Lower lobe of right lung (tissue), 2 donors: ENCODE data around the gene MMP21. TPM values are rescaled to one million over a fixed set of nuclear protein-coding genes. Genes with fewer than 3 reads are reported as not detected.

Experiments used
- ATAC-seq, 2 donors: fragments of 200-7000 bp; cut with Tn5 transposase; one replicate each; pipeline ENCODE4 v1.9.1; 2020 to 2022; ENCODE audit warnings: mild to moderate bottlenecking in 2 of 2, moderate library complexity in 2 of 2
- DNase-seq: peaks from one replicate; pipeline ENCODE4 v3.0.0-alpha.2; 2020
- H3K27ac ChIP-seq: fragments of 200-600 bp; one replicate; pipeline ENCODE4 v1.8.0; 2022
- H3K27me3 ChIP-seq: fragments of 200-600 bp; one replicate; pipeline ENCODE4 v1.8.0; 2022; ENCODE audit warnings: low read depth
- H3K36me3 ChIP-seq: fragments of 200-600 bp; one replicate; pipeline ENCODE4 v1.8.0; 2022; ENCODE audit warnings: mild to moderate bottlenecking
- H3K4me1 ChIP-seq: fragments of 200-600 bp; one replicate; pipeline ENCODE4 v1.8.0; 2022
- H3K4me3 ChIP-seq: fragments of 200-600 bp; one replicate; pipeline ENCODE4 v1.8.0; 2022; ENCODE audit warnings: mild to moderate bottlenecking
- H3K9me3 ChIP-seq: fragments of 200-600 bp; one replicate; pipeline ENCODE4 v1.8.0; 2022
- intact Hi-C: fragments of 100-400 bp; cut with DNase I; formaldehyde crosslinking; loops from one replicate; pipeline ENCODE4 v1.11.0; 2022
- total RNA-seq: library from RNA; stranded (reverse); fragmentation: NEBNext Ultra II Directional; extraction: Animal tissue kit (Norgen Biotek cat#: 25700); gene quantifications from one replicate; pipeline ENCODE4 v1.2.1, GENCODE V29; 2021
- TF ChIP-seq, protein P1 (sequence below): fragments of 200-600 bp; IDR thresholded peaks from one replicate; pipeline ENCODE4 v1.8.0; 2022; ENCODE audit warnings: antibody characterized with exemption, mild to moderate bottlenecking
- donor health status: DM: no; HTN: yes; CAD: no; lungs with severe emphysema.

The MMP21 gene
- total RNA-seq, 1 donor from 2014 or later = not detected

- TF ChIP-seq, protein P1, sequence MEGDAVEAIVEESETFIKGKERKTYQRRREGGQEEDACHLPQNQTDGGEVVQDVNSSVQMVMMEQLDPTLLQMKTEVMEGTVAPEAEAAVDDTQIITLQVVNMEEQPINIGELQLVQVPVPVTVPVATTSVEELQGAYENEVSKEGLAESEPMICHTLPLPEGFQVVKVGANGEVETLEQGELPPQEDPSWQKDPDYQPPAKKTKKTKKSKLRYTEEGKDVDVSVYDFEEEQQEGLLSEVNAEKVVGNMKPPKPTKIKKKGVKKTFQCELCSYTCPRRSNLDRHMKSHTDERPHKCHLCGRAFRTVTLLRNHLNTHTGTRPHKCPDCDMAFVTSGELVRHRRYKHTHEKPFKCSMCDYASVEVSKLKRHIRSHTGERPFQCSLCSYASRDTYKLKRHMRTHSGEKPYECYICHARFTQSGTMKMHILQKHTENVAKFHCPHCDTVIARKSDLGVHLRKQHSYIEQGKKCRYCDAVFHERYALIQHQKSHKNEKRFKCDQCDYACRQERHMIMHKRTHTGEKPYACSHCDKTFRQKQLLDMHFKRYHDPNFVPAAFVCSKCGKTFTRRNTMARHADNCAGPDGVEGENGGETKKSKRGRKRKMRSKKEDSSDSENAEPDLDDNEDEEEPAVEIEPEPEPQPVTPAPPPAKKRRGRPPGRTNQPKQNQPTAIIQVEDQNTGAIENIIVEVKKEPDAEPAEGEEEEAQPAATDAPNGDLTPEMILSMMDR = no peak
- DNase-seq (no peak), ATAC-seq (no peak)
- intact Hi-C loops = no loop called here
- Histone ChIP-seq H3K4me3 (no peak overlapping the region), H3K27me3 (no peaks in the 10 kb centered on the region), H3K4me1 (no peaks in the 10 kb centered on the region), H3K9me3 (no peaks in the 10 kb centered on the region), H3K27ac (no peak overlapping the region), H3K36me3 (peaks cover 99% of the 10 kb centered on the region)
Observed at GRCh38 chr10:125742465-125742864, 33.2 kb downstream of the MMP21 start.

DNA sequence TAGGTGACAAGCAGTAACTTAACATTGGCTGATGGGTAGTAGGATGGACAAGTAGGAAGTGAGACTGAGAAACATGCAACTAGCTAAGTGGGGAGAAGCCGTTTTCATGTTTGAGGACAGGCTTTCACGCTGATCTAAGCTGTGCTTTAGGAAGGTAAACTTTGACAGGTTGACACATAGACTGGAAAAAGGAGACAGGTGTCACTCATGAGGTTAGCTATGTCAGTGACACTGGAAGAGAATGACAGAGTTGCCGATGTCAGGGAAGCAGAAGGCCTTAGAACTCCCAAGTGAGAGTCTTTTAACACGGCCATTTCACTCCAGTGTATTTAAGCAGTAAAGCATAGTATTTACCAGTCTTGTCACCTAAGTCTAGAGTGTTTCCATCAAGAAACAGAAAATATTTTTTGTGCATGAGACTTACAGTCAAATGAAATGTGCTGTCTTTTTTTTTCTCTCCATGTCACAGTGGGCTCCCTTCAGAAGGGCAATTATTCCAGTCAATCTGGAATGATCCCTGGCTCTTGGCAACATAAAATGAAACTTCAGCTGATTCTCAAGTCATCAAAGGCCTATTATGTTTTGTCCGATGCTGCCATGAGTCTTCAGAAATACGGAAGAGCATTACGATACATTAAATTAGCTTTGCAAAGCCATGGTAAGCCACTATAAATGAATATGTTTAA lies 35.5 kb downstream of the MMP21 start:
- Histone ChIP-seq H3K36me3 (peaks cover 99% of the 10 kb centered on the region), H3K4me1 (no peaks in the 10 kb centered on the region), H3K27me3 (no peaks in the 10 kb centered on the region), H3K9me3 (no peaks in the 10 kb centered on the region), H3K27ac (no peak overlapping the region), H3K4me3 (no peak overlapping the region)
- DNase-seq = no peak
- ATAC-seq = no peak
- intact Hi-C loops = no loop called here
- TF ChIP-seq, protein P1 = no peak

GRCh38 chr10:125738206-125738605 lies 37.4 kb downstream of the MMP21 start:
- H3K27ac ChIP-seq = no peak overlapping the region
- no peak for ATAC-seq
- no peak overlapping the region for H3K4me3 ChIP-seq
- DNase-seq = no peak
- no peaks in the 10 kb centered on the region for H3K9me3 ChIP-seq
- peaks cover 99% of the 10 kb centered on the region for H3K36me3 ChIP-seq
- intact Hi-C loops = no loop called here
- no peaks in the 10 kb centered on the region for H3K27me3 ChIP-seq
- TF ChIP-seq, protein P1 = no peak
- H3K4me1 ChIP-seq = no peaks in the 10 kb centered on the region

DNA sequence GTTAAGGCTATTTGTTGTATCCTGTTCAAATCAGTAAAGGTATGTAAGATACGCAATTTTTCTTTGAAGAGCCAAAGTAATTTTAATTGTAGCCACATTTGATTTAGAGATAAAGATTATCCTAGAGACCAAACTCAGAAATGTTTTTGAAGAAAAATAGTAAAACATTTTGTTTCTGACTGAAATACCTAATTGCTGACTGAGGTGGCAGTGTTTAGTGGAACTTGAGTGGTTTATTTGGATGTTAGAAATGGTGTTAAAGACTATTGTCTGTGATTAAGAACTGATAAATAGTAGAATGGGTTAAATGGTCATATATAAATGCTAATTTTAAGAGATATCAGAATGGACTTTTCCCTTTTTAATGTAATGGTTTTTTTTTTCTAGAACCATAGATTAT lies 40.8 kb downstream of the MMP21 start:
- Histone ChIP-seq H3K36me3 (peaks cover 100% of the 10 kb centered on the region), H3K9me3 (no peaks in the 10 kb centered on the region), H3K27ac (no peak overlapping the region), H3K4me3 (no peak overlapping the region), H3K27me3 (no peaks in the 10 kb centered on the region), H3K4me1 (no peaks in the 10 kb centered on the region)
- TF ChIP-seq, protein P1 = no peak
- ATAC-seq (no peak), DNase-seq (no peak)
- intact Hi-C loops = no loop called here

- DNase-seq (no peak), ATAC-seq (no peak)
- TF ChIP-seq, protein P1 = no peak
- H3K4me3 ChIP-seq = no peak overlapping the region
- H3K27me3 ChIP-seq = no peaks in the 10 kb centered on the region
- H3K4me1 ChIP-seq = no peaks in the 10 kb centered on the region
- no peak overlapping the region for H3K27ac ChIP-seq
- intact Hi-C loops = no loop called here
- no peaks in the 10 kb centered on the region for H3K9me3 ChIP-seq
- H3K36me3 ChIP-seq = peaks cover 100% of the 10 kb centered on the region
Observed at GRCh38 chr10:125734148-125734547, 41.5 kb downstream of the MMP21 start.
